ENCODE data around the gene MED14.

Gene MED14

DNA sequence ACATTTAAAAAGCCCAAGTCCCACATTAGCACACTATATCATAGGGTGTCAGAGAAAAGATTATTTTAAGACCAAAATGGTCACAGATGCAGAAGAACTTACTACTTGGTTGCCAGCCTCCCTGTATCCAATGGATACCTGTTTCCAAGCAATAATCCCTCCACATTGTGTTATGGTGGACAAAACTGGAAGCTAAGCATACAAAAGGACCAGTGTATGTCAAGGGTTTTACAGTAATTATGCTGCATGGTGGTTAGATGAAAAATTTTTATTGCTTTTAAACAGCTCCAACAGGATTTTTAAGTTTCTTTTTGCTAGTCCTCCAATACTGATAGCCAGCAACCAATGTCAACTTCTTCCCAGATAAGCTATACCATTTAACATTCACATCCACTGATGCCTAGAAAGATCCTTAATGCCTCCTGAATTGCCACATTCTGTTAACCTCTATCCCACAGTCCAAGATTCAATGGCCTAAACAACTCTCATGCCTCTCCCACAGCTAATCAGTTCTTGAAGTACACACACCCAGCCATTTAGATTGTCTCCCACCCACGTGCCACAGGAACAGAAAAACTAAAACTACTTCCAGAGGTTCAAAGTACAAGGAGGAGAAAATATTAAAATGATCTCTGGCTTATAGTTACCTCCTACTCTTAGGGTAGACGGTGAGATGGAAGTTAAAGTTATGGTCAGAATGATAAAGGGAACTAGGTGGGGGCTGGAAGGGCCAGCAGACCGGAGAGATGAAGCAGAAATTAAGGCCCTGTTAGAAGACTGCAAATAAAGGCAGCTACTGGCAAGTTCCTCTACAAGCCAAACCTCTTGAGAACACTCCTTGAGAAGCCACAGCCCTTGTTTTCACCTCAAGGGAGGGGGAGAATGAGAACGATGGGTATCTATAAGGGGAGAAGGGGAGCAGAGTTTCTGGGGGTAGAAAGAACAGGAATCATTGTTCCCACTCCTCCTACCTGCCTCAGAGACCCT lies 5.5 kb downstream of the MED14 start:
- DNase-seq (ENCODE audit: low spot score), result no peak

DNA sequence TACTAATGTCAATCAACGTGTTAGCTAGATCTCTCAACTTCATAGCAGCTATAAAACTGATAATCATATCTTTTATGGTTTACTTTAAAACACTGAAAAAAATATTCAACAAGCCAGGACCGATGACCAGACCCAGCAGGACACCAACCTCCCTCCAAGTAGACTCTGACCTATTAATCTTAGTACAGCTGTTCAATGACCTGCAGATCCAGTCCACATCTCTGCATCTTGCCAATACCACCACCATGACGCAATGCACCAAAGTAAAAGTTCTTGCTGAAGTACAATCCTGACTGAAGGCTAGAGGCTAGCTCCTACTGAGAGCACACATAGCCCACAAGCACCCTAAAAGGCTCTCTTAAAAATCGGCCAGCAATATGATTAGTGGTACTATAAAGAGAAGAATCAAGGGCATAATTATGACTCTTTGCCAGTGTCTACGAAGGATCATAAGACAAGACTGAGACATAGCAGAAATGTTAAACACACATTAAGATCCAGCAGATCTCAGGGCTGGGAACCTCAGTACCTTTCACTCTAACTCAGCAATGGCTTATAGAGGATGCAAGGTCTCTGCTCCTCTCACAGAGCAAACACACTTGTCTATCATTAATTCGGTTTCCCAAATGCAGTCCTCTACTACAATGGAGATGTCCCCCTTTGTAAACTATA lies 7.6 kb downstream of the MED14 start:
- DNase-seq (ENCODE audit: low spot score), result no peak

DNA sequence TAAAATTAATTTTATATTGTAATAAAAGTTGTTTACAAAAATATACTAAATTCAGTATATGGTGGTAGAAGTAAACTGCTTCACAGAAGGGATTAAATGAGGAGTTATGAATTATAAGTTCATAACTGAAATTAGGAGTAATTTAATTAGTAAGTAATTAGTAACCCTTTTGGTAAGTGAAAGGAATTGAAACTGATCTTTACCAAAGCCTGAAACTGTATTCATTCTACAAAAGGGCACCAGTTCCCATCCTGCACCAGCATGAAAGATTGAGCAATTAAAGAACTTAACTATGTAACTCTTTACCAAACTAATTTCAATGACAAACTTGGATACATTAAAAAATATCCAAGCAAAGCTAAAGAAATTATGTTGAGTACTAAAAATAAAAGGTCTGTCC lies 8.2 kb downstream of the MED14 start:
- no peak for DNase-seq (ENCODE audit: low spot score)

DNA sequence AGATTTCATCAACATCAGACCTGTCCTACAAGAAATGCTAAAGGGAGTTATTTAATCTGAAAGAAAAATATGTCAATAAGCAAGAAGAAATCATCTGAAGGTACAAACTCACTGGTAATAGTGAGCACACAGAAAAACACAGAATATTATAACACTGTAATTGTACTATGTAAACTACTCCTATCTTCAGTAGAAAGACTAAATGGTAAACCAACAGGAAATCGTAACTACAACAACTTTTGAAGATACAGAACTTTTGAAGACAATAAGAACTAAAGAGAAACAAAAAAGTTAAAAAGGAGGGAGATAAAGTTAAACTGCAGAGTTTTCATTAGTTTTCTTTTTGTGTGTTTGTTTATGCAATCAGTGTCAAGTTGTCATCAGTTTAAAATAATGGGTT lies 12.4 kb downstream of the MED14 start:
- no peak for DNase-seq (ENCODE audit: low spot score)

DNA sequence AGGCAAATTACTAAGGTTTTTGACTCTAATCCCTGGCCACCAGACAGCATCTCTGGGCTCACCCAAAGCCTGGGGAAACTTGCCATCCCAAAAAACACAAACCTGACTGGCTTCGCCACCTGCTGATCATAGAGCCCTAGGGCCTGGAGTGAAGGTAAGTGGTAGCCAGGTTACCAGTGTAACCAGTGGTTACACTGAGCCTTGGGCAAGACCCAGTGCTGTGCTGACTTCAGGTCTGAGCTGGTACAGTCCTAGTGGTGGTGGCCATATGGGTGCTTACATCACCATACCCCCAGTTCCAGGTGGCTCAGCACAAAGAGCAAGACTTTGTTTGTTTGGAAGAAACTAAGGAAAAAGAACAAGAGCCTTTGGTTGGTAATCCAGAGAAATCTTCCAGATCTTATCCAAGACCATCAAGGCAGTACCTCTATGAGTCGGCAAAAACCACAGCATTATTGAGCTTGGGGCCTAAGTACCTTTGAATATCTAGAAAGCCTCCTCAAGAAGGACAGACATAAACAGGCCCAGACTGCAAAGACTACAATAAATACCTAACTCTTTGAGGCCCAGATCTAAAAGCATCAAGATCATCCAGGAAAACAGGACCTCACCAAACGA lies 13.7 kb downstream of the MED14 start:
- DNase-seq (ENCODE audit: low spot score), result no peak

DNA sequence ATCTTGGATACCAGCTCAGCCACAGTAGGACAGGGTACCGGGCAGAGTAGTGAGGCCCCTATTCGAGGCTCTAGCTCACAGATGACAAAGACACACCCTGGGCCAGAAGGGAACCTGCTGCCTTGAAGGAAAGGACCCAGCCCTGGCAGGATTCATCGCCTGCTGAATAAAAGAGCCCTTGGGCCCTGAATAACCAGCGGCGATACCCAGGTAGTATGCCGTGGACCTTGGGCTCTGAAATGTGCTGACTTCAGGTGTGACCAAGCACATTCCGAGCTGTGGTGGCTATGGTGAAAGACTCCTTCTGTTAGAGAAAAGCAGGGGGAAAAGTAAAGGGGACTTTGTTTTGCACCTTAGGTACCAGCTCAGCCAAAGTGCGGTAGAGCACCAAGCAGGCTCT lies 14.6 kb downstream of the MED14 start:
- no peak for DNase-seq (ENCODE audit: low spot score)

DNA sequence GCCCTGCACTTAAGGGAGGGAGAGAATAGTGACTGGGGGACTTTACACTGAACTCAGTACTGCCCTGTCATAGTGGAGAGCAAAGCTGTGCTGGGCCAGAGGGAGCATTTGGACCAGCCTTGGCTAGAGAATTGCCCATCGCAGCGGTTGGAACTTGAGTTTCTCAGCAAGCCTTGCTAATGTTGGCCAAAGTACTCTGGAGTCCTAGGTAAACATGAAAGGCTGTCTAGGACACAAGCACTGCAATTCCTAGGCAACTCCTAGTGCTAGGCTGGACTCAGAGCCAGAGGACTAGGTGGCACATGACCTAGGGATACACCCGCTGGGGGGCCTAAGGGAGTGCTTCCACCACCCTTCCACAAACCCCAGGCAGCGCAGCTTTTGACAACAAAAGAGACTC lies 15.0 kb downstream of the MED14 start:
- no peak for DNase-seq (ENCODE audit: low spot score)

DNA sequence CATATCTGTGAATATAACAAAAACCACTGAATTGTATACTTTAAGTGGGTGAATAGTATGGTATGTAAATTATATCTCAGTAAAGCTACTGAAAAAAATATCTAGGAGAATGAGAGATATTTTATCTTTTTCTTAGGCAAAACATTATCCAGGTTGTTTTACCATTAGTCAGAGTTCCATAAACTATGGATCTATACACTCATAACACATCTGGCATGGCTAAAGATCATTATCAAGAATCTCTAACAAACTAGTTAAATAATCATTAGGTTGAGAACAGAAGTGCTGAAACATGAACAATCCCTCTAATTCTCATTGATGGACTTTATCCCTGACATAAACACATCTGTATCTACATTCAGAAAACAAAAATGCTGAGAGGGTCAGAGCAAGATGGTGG lies 15.6 kb downstream of the MED14 start:
- DNase-seq (ENCODE audit: low spot score), result no peak

DNA sequence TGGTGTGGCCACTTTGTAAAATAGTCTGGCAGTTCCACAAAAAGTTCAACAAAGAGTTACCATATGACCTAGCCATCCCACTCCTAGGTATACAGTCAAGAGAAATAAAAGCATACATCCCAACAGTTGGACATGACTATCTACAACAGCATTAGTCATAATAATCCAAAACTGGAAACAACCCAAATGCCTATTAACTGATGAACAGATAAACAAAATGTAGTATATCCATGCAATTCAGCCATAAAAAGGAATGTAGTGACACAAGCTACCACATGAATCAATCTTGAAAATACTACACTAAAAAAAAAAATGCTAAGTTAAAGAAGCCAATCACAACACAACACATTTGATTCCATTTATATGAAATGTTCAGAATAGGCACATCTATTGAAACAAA lies 16.1 kb downstream of the MED14 start:
- DNase-seq (ENCODE audit: low spot score), result no peak

DNA sequence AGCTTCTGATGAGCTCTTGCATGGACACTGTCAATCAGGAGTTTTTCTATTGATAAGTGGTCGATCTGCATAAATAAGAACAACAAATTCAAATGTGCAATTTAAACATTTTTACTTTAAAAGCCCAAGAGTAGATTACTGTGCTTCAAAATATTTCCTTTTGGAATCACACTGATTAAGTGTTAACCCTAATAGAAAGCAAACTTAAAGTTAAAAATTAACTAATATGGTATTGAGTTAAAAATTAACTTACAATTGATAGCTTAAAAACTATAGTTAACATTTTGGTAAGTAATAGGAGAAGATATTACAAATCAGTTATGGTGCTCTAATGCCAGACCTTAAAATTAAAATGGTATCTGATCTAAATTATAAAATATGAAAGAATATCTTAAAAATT lies 25.9 kb downstream of the MED14 start:
- DNase-seq (ENCODE audit: low spot score), result no peak

DNA sequence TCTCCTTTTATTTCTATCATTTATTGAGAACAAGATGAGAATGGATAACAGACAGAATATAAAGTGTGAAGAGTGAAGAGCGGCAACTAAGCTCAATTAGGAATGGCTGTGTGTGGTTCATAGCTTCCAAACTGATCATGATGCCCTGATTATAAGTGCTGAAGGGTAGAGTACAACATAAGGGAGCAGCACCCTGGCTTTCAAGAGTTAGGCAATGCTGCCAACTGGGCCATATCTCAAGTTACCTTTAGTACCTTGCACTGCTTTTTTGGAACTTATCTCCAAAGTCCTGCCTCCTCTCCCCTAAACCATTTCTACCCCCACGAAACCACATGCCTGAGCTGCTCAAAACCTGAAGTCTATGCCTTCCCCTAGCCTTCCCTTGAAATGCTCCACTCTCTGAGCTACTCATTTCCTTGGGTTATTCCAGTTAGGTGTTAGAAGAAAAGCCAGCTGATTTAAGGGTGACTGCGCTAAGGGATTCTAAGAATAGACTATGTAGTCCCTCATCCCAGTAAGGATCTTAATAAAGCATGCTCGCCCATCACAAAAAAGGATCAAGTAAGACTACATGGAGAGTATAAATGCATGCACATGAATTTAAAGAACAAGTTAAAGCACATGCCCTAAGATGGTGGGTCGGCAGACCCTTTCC lies 29.6 kb downstream of the MED14 start:
- DNase-seq (ENCODE audit: low spot score), result no peak

DNA sequence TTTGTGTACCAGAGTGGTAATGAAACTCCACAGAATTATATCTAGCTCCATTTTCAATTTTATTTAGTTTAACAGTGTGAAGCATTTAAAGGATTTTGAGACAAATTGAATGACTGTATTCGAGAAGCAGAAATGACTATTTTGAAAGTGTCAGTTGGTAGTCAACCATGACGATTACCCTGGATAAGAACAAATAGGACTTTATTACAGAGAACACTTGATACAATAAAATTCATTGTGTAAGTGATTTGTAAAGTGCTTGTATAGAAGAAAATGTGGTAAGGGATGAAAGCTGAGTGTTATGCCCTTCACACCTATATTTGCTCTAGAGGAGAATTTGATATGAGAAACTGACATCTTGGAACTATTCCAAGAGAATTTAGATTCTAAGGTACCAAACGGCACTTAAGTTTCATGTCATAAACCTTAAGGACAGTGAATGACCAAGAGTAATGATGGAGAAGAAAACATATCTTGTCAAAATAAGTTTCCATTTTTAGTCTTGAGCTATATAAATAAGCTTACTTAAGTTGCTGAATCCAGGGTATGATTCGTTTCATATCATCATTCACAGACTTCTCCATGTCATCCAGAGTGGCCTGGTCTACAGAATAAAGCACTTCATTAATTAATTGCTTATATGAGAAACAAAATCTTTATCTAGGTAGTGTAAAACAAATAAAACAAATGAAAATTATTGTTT lies 34.6 kb downstream of the MED14 start:
- DNase-seq (ENCODE audit: low spot score), result no peak

DNA sequence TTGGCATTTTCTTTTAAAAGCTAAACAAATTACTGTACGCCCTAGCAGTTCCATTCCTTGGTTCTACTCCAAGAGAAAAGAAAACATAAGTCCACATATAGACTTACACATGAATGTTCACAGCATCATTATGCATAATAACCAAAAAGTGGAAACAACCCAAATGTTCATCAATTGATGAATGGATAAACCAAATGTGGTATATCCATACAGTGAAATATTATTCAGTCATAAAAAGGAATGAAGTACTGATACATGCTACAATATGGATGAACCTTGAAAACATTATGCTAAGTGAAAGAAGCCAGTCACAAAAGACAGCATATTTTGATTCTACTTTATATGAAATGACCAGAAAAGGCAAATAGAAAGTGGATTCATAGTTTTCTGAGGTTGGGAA lies 36.5 kb downstream of the MED14 start:
- no peak for DNase-seq (ENCODE audit: low spot score)

DNA sequence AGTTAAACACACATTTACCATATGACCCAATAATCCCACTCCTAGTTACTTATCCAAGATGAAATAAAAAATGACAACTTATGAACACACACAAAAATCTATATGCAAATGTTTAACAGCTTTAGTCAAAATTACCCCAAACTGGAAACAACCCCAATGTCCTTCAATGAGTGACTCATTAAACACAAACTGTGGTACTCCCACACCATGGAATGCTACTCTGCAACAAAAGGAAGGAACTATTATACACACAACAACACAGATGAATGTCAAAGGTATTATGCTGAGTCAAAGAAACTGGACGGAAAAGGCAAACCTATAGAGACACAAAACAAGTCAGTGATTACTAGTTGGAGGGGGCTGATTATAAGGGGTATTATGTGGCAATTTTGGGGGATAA lies 40.5 kb downstream of the MED14 start:
- DNase-seq (ENCODE audit: low spot score), result no peak

DNA sequence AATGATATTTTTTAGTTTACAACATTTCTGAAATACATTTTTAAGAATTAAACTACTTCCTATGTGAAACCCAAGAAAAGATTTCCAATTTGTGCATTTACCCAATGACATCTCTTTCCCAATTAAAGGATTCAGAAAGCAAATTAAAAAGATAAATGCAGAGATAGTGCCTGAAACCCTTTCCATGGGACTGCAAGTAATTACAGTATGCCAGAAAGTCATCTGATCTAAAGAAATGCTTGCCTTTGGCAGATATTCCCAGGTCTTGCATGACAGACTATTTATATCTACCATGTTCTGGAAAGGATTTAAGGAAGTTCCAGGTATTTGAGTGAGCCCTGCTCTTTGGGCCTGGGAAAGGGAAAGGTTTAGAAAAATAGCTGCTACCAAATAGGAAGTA lies 46.4 kb downstream of the MED14 start:
- no peak for DNase-seq (ENCODE audit: low spot score)

DNA sequence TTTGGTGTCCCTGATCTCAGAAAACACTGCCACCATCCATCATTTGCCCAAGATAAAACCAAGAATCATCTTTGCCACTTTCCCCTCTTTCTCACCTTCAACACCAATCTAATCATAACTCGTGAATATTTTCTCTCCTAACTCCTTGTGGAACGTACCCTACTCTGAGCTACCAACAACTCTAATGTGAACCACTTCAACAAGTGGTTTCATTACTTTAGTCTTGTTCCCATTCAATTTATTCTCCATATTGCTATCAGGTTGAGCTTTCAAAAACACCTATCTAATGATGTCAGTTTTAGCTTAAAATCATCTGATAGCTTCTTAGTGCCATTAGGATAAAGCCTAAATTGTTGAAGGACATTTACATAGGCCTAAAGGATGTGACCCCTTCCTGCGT lies 48.2 kb downstream of the MED14 start:
- DNase-seq (ENCODE audit: low spot score), result no peak

DNA sequence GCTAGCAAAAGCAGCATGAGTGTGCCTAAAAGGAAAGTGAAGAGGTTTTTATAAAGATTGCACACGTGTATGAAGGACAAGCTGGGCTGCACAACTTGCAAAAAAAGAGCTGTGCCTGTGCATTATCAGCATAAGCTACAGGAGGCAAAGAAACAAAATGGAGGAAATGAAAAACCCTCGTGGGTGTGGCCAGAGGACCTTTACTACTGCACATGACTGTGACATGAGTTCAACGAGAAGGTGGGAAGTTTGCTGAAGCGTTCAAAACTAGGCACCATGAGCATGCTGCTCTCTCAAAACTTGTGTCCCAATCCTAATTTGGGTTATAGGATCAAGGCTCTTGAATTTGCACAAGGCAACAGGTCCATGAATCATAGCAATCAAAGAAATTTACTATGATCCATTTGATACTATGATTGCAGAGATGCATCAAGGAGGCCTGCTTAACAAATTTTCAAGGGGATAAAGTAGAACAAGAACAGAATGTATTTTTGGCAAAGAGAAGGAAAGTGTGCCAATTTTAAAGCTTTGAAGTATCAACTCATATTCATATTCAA lies 49.9 kb downstream of the MED14 start:
- peak; percentile 40 for DNase-seq (ENCODE audit: low spot score)

DNA sequence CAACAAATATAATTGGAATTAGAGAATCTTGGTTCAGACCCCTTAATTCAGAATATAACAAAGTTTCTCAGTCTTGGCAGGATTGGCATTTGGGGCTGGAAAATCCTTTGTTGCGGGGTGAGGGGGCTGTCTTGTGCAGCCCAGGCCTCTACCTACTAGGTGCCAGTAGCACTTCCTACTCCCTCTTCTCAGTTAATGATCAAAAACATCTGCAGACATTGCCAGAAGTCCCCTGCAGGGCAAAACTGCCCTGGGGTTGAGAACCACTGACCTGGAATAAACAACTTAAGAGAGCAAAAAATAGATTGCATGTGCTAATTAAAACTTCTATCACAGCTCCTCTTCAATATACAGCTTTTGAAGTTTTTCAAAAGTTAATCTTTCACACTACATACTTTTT lies 51.2 kb downstream of the MED14 start:
- DNase-seq (ENCODE audit: low spot score), result peak; percentile 41

DNA sequence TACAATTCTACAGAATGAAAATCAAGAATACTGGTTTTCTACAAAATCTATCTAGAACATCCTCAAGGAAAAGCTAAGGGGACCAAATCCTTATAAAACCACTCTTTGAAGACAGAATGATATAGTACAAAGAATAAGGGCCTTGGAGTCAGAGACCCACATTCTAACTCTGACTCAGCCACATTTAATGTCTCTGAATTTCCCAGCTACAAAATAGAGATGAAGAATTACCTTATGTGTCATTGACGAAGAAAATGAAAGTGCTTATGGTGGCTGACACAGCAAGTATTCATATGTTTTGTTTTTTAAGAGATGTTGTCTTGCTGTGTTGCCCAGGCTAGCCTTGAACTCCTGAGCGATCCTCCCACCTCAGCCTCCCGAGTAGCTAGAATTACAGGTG lies 52.1 kb downstream of the MED14 start:
- no peak for DNase-seq (ENCODE audit: low spot score)

DNA sequence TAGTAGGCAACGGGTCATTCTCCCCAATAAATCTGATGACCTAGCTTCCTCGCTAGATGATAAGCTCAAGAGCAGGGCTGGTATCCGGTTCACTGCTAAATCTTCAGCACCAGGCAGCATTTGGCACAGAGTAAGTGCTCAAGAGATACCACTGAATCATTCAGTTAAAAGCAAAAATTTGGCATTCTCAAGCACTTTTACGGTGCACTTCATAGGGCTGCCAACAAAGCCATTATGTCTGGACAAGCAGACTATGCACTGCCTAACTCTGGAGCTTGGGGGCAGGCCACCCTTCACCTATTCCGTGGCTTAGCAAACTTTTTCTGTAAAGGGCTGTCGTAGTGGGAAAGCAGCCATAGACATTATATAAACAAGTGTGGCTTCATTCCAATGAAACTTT lies 64.2 kb downstream of the MED14 start:
- no peak for DNase-seq (ENCODE audit: low spot score)

DNA sequence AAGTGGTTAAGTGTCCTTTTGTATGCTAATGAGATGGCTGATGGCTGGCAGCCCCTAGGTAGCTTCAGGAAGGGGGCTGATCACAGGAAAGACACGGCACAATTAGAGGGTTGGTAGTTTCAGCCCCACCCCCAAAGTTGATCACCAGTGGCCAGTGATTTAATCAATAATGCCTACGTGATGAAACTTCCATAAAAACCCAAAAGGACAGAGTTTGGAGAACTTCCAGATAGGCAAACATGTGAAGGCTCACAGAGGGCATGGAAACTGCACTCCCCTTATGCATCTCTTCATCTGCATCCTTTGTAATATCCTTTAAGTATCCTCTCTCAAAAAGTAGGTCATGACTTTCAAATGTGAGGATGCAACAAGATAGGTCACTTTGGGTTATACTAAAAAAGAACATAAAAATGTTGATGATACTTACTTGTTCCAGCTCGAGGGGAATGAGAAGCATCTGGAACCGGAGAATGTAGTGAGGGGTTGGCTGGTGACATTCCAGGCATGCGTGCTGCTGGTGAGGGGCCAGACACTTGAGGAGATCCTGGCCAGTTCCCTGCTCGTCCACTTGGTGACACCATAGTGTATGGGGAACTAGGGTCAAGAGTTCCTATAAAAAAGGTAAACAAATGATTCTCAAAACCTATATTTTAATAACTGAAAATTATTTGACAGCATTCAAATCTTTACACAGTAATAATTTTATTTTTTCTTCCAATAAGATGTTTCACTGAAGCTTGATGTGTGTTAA lies 71.3 kb downstream of the MED14 start:
- DNase-seq (ENCODE audit: low spot score), result no peak

Measured in NAMALWA (cell line).